K562 (cell line): ENCODE results near the gene GHITM. TPM values are rescaled to one million over a fixed set of nuclear protein-coding genes. Genes with fewer than 3 reads are reported as not detected.

Experiments used
- ATAC-seq: fragments of 200-7000 bp; cut with Tn5 transposase; 3 replicates; pipeline ENCODE4 v1.9.1; 2020; ENCODE audit warnings: moderate library complexity
- BruUV-seq: library from RNA; stranded (reverse); fragments of 400-500 nt; replicated peaks from 2 replicates; lab custom pipeline; 2021; lab: Mats Ljungman, UMichigan
- CTCF ChIA-PET: fragments of 300-600 bp; formaldehyde crosslinking; extraction: SDS; loops from one replicate; lab custom pipeline; 2021; ENCODE audit warnings: low intra/inter-chr PET ratio; lab: Yijun Ruan, JAX
- POLR2A ChIA-PET: fragments of 300-600, 350-650 bp; sonication (Branson Sonifier 250); formaldehyde crosslinking; extraction: SDS; loops from one replicate; lab custom pipeline; 2021; ENCODE audit warnings: antibody characterized with exemption, inconsistent platforms; lab: Yijun Ruan, JAX
- DNase-seq, 4 experiments: peaks; one replicate each; pipeline versions ENCODE4 v3.0.0 to v3.0.0-alpha.2; 2011 to 2018; ENCODE audit warnings: low spot score in 3 of 4, mixed read lengths in 3 of 4; ENCODE audit errors: extremely low read depth in 1 of 4
- FAIRE-seq: peaks from 2 replicates; lab custom pipeline; 2011; peaks lifted over from hg19 to GRCh38; lab: Jason Lieb, UNC
- H2AFZ ChIP-seq: 2 replicates; pipeline ENCODE4 v1.6.0; 2011; ENCODE audit warnings: low read depth, low read length, control low read depth, inconsistent platforms
- H3K27ac ChIP-seq: fragments of 200-600 bp; 3 replicates; pipeline ENCODE4 v1.8.0; 2011; ENCODE audit warnings: low read depth, mild to moderate bottlenecking, control low read depth, inconsistent platforms, low read length, moderate library complexity, mixed read lengths; ENCODE audit errors: extremely low read depth
- H3K27me3 ChIP-seq, 2 experiments: fragments of 300-600 bp in 1 of 2; 2 replicates in 1 of 2; 3 replicates in 1 of 2; pipeline versions ENCODE4 v1.6.0 to v1.8.0; 2011; ENCODE audit warnings: inconsistent platforms in 2 of 2, low read length in 2 of 2, mild to moderate bottlenecking in 1 of 2, mixed read lengths in 1 of 2, moderate library complexity in 1 of 2; ENCODE audit not compliant: control insufficient read depth in 2 of 2, insufficient read depth in 2 of 2
- H3K36me3 ChIP-seq: fragments of 300-600 bp; 3 replicates; pipeline ENCODE4 v1.8.0; 2011; ENCODE audit warnings: mild to moderate bottlenecking, low read length, inconsistent platforms; ENCODE audit not compliant: control insufficient read depth, insufficient read depth
- H3K4me1 ChIP-seq, 2 experiments: fragments of 200-600 bp in 1 of 2; replicated peaks in 1 of 2; 2 replicates in 1 of 2; 3 replicates in 1 of 2; pipeline versions ENCODE4 v1.5.1 to v1.8.0; 2011; ENCODE audit warnings: inconsistent platforms in 2 of 2, low read length in 2 of 2, mild to moderate bottlenecking in 1 of 2, mixed read lengths in 1 of 2, moderate library complexity in 1 of 2; ENCODE audit not compliant: control insufficient read depth in 2 of 2, insufficient read depth in 2 of 2
- H3K4me2 ChIP-seq: 2 replicates; pipeline ENCODE4 v1.6.1; 2011; ENCODE audit warnings: low read length, control low read depth, inconsistent platforms, mixed read lengths; ENCODE audit not compliant: insufficient read depth
- H3K4me3 ChIP-seq: fragments of 200-600 bp; sonication (generic), shearing (Covaris generic); 2 replicates; pipeline ENCODE4 v1.5.1; 2016; ENCODE audit warnings: control low read depth, inconsistent platforms
- H3K79me2 ChIP-seq: fragments of 200-600 bp; 3 replicates; pipeline ENCODE4 v1.8.0; 2011; ENCODE audit warnings: low read length, inconsistent platforms; ENCODE audit not compliant: control insufficient read depth, insufficient read depth
- H3K9ac ChIP-seq, 2 experiments: 2 replicates each; pipeline versions ENCODE4 v1.6.0 to v1.6.1; 2011; ENCODE audit warnings: low read depth in 2 of 2, low read length in 2 of 2, control low read depth in 1 of 2, inconsistent platforms in 1 of 2, mild to moderate bottlenecking in 1 of 2, mixed read lengths in 1 of 2; ENCODE audit not compliant: insufficient read depth in 1 of 2
- H3K9me1 ChIP-seq: one replicate; pipeline ENCODE4 v1.6.0; 2011; ENCODE audit warnings: inconsistent platforms, mild to moderate bottlenecking, low read length, moderate library complexity; ENCODE audit not compliant: control insufficient read depth, insufficient read depth
- H3K9me3 ChIP-seq: replicated peaks from 2 replicates; pipeline ENCODE4 v1.5.1; 2011; ENCODE audit warnings: low read depth, low read length, inconsistent platforms; ENCODE audit not compliant: control insufficient read depth, insufficient read depth
- H4K20me1 ChIP-seq: replicated peaks from 2 replicates; pipeline ENCODE4 v1.6.1; 2011; ENCODE audit warnings: low read length, inconsistent platforms, mixed read lengths; ENCODE audit not compliant: control insufficient read depth, insufficient read depth
- ATF1 ChIP-seq, 2 experiments: fragments of 450-650 bp in 1 of 2; IDR thresholded peaks; 2 replicates each; pipeline ENCODE4 v1.6.1; 2016; ENCODE audit warnings: missing compliant biosample characterization in 1 of 2, missing genetic modification characterization in 1 of 2
- BHLHE40 ChIP-seq: IDR thresholded peaks from 2 replicates; pipeline ENCODE4 v1.6.1; 2011; ENCODE audit warnings: low read length, improper control_type of control experiment
- C11orf30 ChIP-seq: fragments of 450-650 bp; IDR thresholded peaks from 2 replicates; pipeline ENCODE4 v1.6.1; 2016; ENCODE audit warnings: low read depth, mild to moderate bottlenecking
- ERF ChIP-seq: fragments of 450-650 bp; formaldehyde crosslinking; IDR thresholded peaks from 2 replicates; pipeline ENCODE4 v1.4.0; 2020; ENCODE audit warnings: mild to moderate bottlenecking, mixed read lengths
- HDGF ChIP-seq: fragments of 450-650 bp; IDR thresholded peaks from 2 replicates; pipeline ENCODE4 v1.6.1; 2016
- HMG20A ChIP-seq: fragments of 450-650 bp; formaldehyde crosslinking; conservative IDR thresholded peaks from 2 replicates; pipeline ENCODE4 v1.4.0; 2020; ENCODE audit warnings: mild to moderate bottlenecking, mixed read lengths
- HNRNPH1 ChIP-seq: fragments of 200-400 bp; formaldehyde crosslinking; optimal IDR thresholded peaks from 2 replicates; pipeline ENCODE3; 2017; ENCODE audit warnings: low read depth, mild to moderate bottlenecking, low read length, moderate library complexity
- KLF16 ChIP-seq: IDR thresholded peaks from 2 replicates; pipeline ENCODE4 v1.6.1; 2016; ENCODE audit warnings: antibody characterized with exemption
- NCOA4 ChIP-seq: fragments of 450-650 bp; IDR thresholded peaks from 2 replicates; pipeline ENCODE4 v1.6.1; 2018; ENCODE audit warnings: mild to moderate bottlenecking; ENCODE audit not compliant: partially characterized antibody
- PHF20 ChIP-seq: fragments of 450-650 bp; IDR thresholded peaks from 2 replicates; pipeline ENCODE4 v1.6.1; 2018; ENCODE audit not compliant: partially characterized antibody
- SREBF2 ChIP-seq: sonication (generic); formaldehyde crosslinking; IDR thresholded peaks from 2 replicates; pipeline ENCODE4 v1.4.0; 2020; ENCODE audit warnings: mild to moderate bottlenecking, missing genetic modification reagents
- ZNF212 ChIP-seq: fragments of 450-650 bp; formaldehyde crosslinking; IDR thresholded peaks from 2 replicates; pipeline ENCODE4 v1.4.0; 2020; ENCODE audit warnings: mild to moderate bottlenecking
- WGBS: fragments of 100-300 bp; shearing (Covaris generic); methylation state at CpG from one replicate; pipeline ENCODE4 v1.1.6; 2016; ENCODE audit warnings: low coverage, mixed read lengths; ENCODE audit not compliant: insufficient coverage; ENCODE audit errors: missing lambda C conversion rate; 5-methylcytosine and 5-hydroxymethylcytosine counted together
- in situ Hi-C: fragments of 300-500 bp; cut with MboI; formaldehyde crosslinking; loops from 4 replicates; pipeline ENCODE4 v1.15.0; 2018; ENCODE audit warnings: inconsistent platforms, mixed read lengths
- intact Hi-C: fragments of 100-400 bp; cut with micrococcal nuclease; formaldehyde crosslinking; loops from 2 replicates; pipeline ENCODE4 v1.14.2; 2022
- polyA plus RNA-seq, 8 experiments: library from polyadenylated mRNA; depleted of rRNA in 4 of 8; stranded (reverse) in 5 of 8; unstranded in 3 of 8; fragments of >200 nt; fragmentation: Nextera tagmentation in 2 of 8; fragmentation: Illumina TruSeq in 1 of 8; extraction: Ambion mirVana in 2 of 8; extraction: Trizol in 1 of 8; gene quantifications; 2 replicates each; pipeline versions ENCODE4 v1.2.1 to v1.2.3, GENCODE V29; 2011 to 2014; ENCODE audit warnings: inconsistent platforms in 1 of 8, missing spikeins in 1 of 8
- total RNA-seq, 7 experiments: library from RNA; depleted of rRNA in 6 of 7; stranded (reverse); fragments of >200 nt in 6 of 7; fragmentation: Illumina TruSeq in 2 of 7; extraction: Trizol in 2 of 7; gene quantifications; 2 replicates each; pipeline versions ENCODE4 v1.2.1 to v1.2.3, GENCODE V29; 2011 to 2021; ENCODE audit warnings: low replicate concordance in 1 of 7
- TF ChIP-seq, protein P1 (sequence below): fragments of 250-450 bp; sonication (Bioruptor Pico); IDR thresholded peaks from 2 replicates; pipeline ENCODE4 v1.9.0; 2021; ENCODE audit warnings: mild to moderate bottlenecking, inconsistent platforms
- TF ChIP-seq, protein P2 (sequence below), 2 experiments: fragments of 450-650 bp in 1 of 2; sonication (generic) in 1 of 2; formaldehyde crosslinking in 1 of 2; IDR thresholded peaks in 1 of 2; conservative IDR thresholded peaks in 1 of 2; 2 replicates each; pipeline versions ENCODE4 v1.6.1 to v1.8.1; 2016 to 2023; ENCODE audit warnings: mild to moderate bottlenecking in 2 of 2, moderate library complexity in 2 of 2, inconsistent platforms in 1 of 2, missing genetic modification reagents in 1 of 2

GHITM gene
- total and polyA plus RNA-seq, 9 of the 15 experiments (the other 6 are each of a cell fraction or from before 2014, with no cell fraction given), result 322 to 1,258 (median 386) TPM

DNA sequence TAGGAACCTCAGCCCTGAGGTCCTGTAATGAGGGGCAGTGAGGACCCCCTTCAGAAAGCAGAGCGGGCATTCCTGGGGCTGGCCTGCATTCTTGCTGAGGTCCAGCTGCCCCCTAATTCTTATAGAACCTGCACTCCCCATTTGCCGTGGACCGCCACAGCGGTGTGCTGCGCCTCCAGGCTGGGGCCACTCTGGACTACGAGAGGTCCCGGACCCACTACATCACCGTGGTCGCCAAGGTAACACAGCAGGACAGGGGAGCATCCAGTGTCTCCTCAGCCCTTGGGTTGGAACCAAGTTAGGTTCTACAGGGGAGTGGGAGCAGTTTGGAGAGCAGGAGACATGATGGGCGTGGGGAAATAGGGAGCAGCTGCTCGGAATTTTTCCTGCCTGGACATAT lies 62.4 kb downstream of the GHITM start:
- H3K27ac ChIP-seq, result no peak overlapping the region
- no peak overlapping the region for H3K9ac ChIP-seq
- TF ChIP-seq KLF16, result no peak
- TF ChIP-seq ZNF212 (CRISPR knock-in tag), result no peak
- no peak for TF ChIP-seq ERF (CRISPR knock-in tag)
- no peak for TF ChIP-seq PHF20
- no peak for TF ChIP-seq BHLHE40
- TF ChIP-seq HNRNPH1, result no peak
- TF ChIP-seq, protein P1, sequence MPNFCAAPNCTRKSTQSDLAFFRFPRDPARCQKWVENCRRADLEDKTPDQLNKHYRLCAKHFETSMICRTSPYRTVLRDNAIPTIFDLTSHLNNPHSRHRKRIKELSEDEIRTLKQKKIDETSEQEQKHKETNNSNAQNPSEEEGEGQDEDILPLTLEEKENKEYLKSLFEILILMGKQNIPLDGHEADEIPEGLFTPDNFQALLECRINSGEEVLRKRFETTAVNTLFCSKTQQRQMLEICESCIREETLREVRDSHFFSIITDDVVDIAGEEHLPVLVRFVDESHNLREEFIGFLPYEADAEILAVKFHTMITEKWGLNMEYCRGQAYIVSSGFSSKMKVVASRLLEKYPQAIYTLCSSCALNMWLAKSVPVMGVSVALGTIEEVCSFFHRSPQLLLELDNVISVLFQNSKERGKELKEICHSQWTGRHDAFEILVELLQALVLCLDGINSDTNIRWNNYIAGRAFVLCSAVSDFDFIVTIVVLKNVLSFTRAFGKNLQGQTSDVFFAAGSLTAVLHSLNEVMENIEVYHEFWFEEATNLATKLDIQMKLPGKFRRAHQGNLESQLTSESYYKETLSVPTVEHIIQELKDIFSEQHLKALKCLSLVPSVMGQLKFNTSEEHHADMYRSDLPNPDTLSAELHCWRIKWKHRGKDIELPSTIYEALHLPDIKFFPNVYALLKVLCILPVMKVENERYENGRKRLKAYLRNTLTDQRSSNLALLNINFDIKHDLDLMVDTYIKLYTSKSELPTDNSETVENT (CRISPR knock-in tag), result no peak
- no peak for TF ChIP-seq SREBF2 (CRISPR knock-in tag)
- no peak for TF ChIP-seq HDGF
- TF ChIP-seq ATF1 (CRISPR knock-in tag; IDR thresholded peaks at IDR 0.05), result no peak
- TF ChIP-seq ATF1 (tag; IDR thresholded peaks at IDR 0.05), result no peak
- TF ChIP-seq HMG20A (CRISPR knock-in tag), result no peak
- TF ChIP-seq NCOA4, result no peak
- TF ChIP-seq C11orf30, result no peak
- TF ChIP-seq, protein P2, sequence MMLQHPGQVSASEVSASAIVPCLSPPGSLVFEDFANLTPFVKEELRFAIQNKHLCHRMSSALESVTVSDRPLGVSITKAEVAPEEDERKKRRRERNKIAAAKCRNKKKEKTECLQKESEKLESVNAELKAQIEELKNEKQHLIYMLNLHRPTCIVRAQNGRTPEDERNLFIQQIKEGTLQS (IDR thresholded peaks at IDR 0.05), result no peak
- TF ChIP-seq, protein P2 (CRISPR knock-in tag; conservative IDR thresholded peaks at IDR 0.05), result no peak
- peaks cover 9 to 30% of the 10 kb centered on the region in 2 experiments for H3K27me3 ChIP-seq
- no peak overlapping the region for H3K4me2 ChIP-seq
- in situ Hi-C loops, result no loop called here
- WGBS, result 48% methylated on average over 11 of the region's 11 CpGs
- no peaks in the 10 kb centered on the region for H3K9me1 ChIP-seq
- no peaks in the 10 kb centered on the region for H4K20me1 ChIP-seq
- CTCF ChIA-PET, result no interaction called here
- peaks cover 13 to 15% of the 10 kb centered on the region in 2 experiments; a peak in 4 of 5 replicates for H3K4me1 ChIP-seq
- no peak for ATAC-seq
- intact Hi-C loops, result no loop called here
- no peak overlapping the region; the same call in 1 of the 2 replicates for H2AFZ ChIP-seq
- H3K9me3 ChIP-seq, result no peaks in the 10 kb centered on the region
- H3K36me3 ChIP-seq, result no peaks in the 10 kb centered on the region
- no peaks in the 10 kb centered on the region for H3K79me2 ChIP-seq
- no peak overlapping the region for H3K4me3 ChIP-seq
- POLR2A ChIA-PET, result interaction anchor here (0.6 to 2.1 kb wide), 6 partner anchors 8 to 240 kb away, joined by 3 to 6 read pairs (median 4); partner anchors contain the start of genes CDHR1 and GHITM
- DNase-seq, result no peak
- BruUV-seq, result no TSS peak
- no peak for FAIRE-seq
